Measurements from ENCODE around the gene HOXC9.
A peak's percentile ranks its signal among the peaks of the same experiment; 100 is the strongest.

The HOXC9 gene

GRCh38 chr12:53992377-53992889, 7.5 kb upstream of the HOXC9 start:
- peaks cover 98% of the 10 kb centered on the region for H3K27me3 ChIP-seq (ENCODE audit: insufficient read depth, low read length)
- no peaks in the 10 kb centered on the region for H3K9me3 ChIP-seq (ENCODE audit: low read length)
- H3K4me1 ChIP-seq (ENCODE audit: insufficient read depth, low read length): peaks cover 7% of the 10 kb centered on the region
- no peak overlapping the region for H3K4me3 ChIP-seq (ENCODE audit: low read length)
- no peak overlapping the region for H2AFZ ChIP-seq (ENCODE audit: low read depth, low read length)
- H3K36me3 ChIP-seq (ENCODE audit: insufficient read depth, low read length): no peaks in the 10 kb centered on the region

- peaks cover 7% of the 10 kb centered on the region for H3K4me1 ChIP-seq (ENCODE audit: insufficient read depth, low read length)
- peaks cover 98% of the 10 kb centered on the region for H3K27me3 ChIP-seq (ENCODE audit: insufficient read depth, low read length)
- no peak overlapping the region for H3K4me3 ChIP-seq (ENCODE audit: low read length)
- no peak overlapping the region for H2AFZ ChIP-seq (ENCODE audit: low read depth, low read length)
- no peaks in the 10 kb centered on the region for H3K9me3 ChIP-seq (ENCODE audit: low read length)
- H3K36me3 ChIP-seq (ENCODE audit: insufficient read depth, low read length): no peaks in the 10 kb centered on the region
Observed at GRCh38 chr12:53993162-53994008, 6.6 kb upstream of the HOXC9 start.

DNA sequence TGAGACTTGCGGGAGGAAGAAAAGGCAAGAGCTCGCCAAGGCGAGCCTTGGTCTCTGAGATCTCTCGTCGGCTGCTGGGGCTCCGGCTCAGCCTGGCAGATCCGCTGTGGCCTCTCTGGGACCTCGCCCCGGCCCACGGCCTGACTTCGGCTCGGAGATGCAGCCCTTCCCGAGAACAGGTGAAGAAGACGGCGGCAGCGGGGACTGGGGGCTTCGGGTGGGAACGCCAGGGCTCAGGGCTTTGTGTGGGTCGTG, 6.0 kb upstream of the HOXC9 start:
- no peaks in the 10 kb centered on the region for H3K9me3 ChIP-seq (ENCODE audit: low read length)
- peaks cover 7% of the 10 kb centered on the region for H3K4me1 ChIP-seq (ENCODE audit: insufficient read depth, low read length)
- H3K27me3 ChIP-seq (ENCODE audit: insufficient read depth, low read length): peaks cover 98% of the 10 kb centered on the region
- H3K4me3 ChIP-seq (ENCODE audit: low read length): no peak overlapping the region
- no peaks in the 10 kb centered on the region for H3K36me3 ChIP-seq (ENCODE audit: insufficient read depth, low read length)
- no peak overlapping the region for H2AFZ ChIP-seq (ENCODE audit: low read depth, low read length)

GRCh38 chr12:53994264-53995001, 5.5 kb upstream of the HOXC9 start:
- peaks cover 98% of the 10 kb centered on the region for H3K27me3 ChIP-seq (ENCODE audit: insufficient read depth, low read length)
- no peak overlapping the region for H2AFZ ChIP-seq (ENCODE audit: low read depth, low read length)
- H3K36me3 ChIP-seq (ENCODE audit: insufficient read depth, low read length): no peaks in the 10 kb centered on the region
- H3K4me3 ChIP-seq (ENCODE audit: low read length): no peak overlapping the region
- no peaks in the 10 kb centered on the region for H3K9me3 ChIP-seq (ENCODE audit: low read length)
- H3K4me1 ChIP-seq (ENCODE audit: insufficient read depth, low read length): peaks cover 7% of the 10 kb centered on the region

- no peak overlapping the region for H2AFZ ChIP-seq (ENCODE audit: low read depth, low read length)
- no peak overlapping the region for H3K4me3 ChIP-seq (ENCODE audit: low read length)
- no peaks in the 10 kb centered on the region for H3K9me3 ChIP-seq (ENCODE audit: low read length)
- peaks cover 7% of the 10 kb centered on the region for H3K4me1 ChIP-seq (ENCODE audit: insufficient read depth, low read length)
- H3K27me3 ChIP-seq (ENCODE audit: insufficient read depth, low read length): peaks cover 99% of the 10 kb centered on the region
- no peaks in the 10 kb centered on the region for H3K36me3 ChIP-seq (ENCODE audit: insufficient read depth, low read length)
Observed at GRCh38 chr12:53995002-53995377, 5.0 kb upstream of the HOXC9 start.

DNA sequence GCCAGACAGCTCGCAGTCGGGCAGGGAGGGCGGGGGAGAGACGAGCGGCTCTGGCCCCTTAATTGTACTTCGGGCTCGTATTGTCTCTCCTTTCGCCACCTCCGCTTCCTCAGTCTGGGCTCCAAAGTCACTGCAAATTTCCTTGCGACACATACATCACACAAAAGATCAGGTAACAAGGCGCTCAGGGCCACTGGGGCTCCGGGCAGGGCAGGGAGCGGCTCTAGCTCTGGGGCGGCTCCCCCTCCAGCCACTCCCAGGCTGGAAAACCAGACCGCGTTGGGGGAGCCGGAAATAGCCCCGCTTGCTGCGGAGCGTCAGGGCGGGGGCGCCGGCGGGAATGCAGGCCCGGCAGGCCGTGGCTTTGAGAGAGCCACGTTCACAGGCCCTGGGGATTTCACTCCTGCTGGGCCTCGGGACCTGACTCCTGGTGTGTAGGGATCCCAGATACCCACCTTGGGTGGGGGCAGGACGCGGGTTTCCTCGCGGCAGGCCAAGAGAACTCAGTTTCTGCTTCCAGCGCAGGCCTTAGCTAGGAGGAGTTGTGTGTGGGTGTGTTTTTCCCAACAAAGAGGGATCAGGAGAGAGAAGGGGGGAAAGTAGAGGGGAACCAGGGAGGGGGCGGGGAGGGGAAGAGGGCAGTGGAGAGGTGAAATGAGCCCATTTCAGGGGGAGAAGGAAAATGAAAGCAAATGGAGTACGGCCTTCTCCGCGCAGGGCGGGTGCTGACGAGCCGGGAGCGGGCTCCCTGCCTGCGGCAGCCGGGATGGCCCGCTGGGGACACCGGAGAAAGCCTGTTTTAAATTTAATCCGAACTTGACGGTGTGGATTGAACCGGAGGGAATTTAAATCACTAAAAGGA, 4.4 kb upstream of the HOXC9 start:
- H3K4me3 ChIP-seq (ENCODE audit: low read length): peak overlapping the region; percentile 22
- peaks cover 7% of the 10 kb centered on the region for H3K4me1 ChIP-seq (ENCODE audit: insufficient read depth, low read length)
- H3K27me3 ChIP-seq (ENCODE audit: insufficient read depth, low read length): peaks cover 99% of the 10 kb centered on the region
- no peaks in the 10 kb centered on the region for H3K9me3 ChIP-seq (ENCODE audit: low read length)
- H2AFZ ChIP-seq (ENCODE audit: low read depth, low read length): peak overlapping the region; percentile 76
- H3K36me3 ChIP-seq (ENCODE audit: insufficient read depth, low read length): no peaks in the 10 kb centered on the region

- peaks cover 99% of the 10 kb centered on the region for H3K27me3 ChIP-seq (ENCODE audit: insufficient read depth, low read length)
- H2AFZ ChIP-seq (ENCODE audit: low read depth, low read length): no peak overlapping the region
- H3K4me1 ChIP-seq (ENCODE audit: insufficient read depth, low read length): peaks cover 7% of the 10 kb centered on the region
- no peaks in the 10 kb centered on the region for H3K36me3 ChIP-seq (ENCODE audit: insufficient read depth, low read length)
- no peak overlapping the region for H3K4me3 ChIP-seq (ENCODE audit: low read length)
- H3K9me3 ChIP-seq (ENCODE audit: low read length): no peaks in the 10 kb centered on the region
Observed at GRCh38 chr12:53996240-53997203, 3.4 kb upstream of the HOXC9 start.

DNA sequence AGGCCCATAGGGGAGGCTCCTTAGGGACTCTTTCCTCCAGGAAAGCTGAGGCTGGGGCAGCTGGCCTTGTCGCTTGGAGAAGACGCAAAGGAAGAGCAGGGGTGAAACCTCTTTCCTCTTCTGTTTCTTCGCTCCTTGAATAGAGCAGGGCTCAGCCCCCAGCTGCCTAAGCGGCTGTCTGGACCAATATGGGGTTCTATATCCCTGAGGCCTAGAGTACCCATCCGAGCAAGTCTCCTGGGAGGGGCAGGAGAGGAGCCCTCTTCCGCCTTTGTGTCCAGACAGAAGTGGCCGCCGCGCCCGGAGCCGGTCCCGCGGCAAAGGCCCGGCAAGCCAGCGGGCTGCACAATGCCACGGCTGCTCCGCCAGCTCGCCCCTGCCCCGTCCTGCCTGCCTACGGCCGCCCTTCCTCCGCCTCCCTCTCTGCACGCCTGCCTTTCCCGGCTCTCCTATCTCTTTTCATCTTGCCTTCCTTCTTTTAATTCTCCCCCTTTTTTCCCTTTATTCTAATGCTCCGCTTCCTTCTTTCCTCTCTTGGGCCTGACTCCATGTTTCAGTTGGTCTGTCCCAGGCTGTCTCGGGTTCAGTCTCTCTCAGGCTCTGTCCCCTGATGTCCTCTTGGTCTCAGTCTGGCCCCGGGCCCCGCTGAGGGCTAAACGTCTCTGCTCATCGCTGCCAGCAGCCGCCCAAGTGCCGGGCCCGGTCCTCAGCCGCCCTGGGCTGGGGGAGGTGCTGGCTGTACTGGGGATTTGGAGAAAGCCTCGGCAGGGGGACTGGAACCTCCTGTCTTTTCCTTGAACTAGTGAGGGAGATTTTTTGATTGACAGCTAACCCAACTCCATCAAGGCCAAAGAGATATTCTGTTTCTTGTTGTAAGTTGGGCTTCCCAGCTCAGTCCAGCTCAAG, 2.5 kb upstream of the HOXC9 start:
- no peak overlapping the region for H2AFZ ChIP-seq (ENCODE audit: low read depth, low read length)
- H3K27me3 ChIP-seq (ENCODE audit: insufficient read depth, low read length): peaks cover 99% of the 10 kb centered on the region
- no peak overlapping the region for H3K4me3 ChIP-seq (ENCODE audit: low read length)
- peaks cover 7% of the 10 kb centered on the region for H3K4me1 ChIP-seq (ENCODE audit: insufficient read depth, low read length)
- H3K36me3 ChIP-seq (ENCODE audit: insufficient read depth, low read length): no peaks in the 10 kb centered on the region
- no peaks in the 10 kb centered on the region for H3K9me3 ChIP-seq (ENCODE audit: low read length)

GRCh38 chr12:53998110-53998899, 1.7 kb upstream of the HOXC9 start:
- Histone ChIP-seq H3K9me3 (ENCODE audit: low read length) (no peaks in the 10 kb centered on the region), H3K4me1 (ENCODE audit: insufficient read depth, low read length) (peaks cover 7% of the 10 kb centered on the region), H2AFZ (ENCODE audit: low read depth, low read length) (no peak overlapping the region), H3K27me3 (ENCODE audit: insufficient read depth, low read length) (peaks cover 100% of the 10 kb centered on the region), H3K4me3 (ENCODE audit: low read length) (no peak overlapping the region), H3K36me3 (ENCODE audit: insufficient read depth, low read length) (no peaks in the 10 kb centered on the region)

GRCh38 chr12:53998900-53999236, 1.1 kb upstream of the HOXC9 start:
- Histone ChIP-seq H3K4me3 (ENCODE audit: low read length) (no peak overlapping the region), H3K27me3 (ENCODE audit: insufficient read depth, low read length) (peaks cover 99% of the 10 kb centered on the region), H3K9me3 (ENCODE audit: low read length) (no peaks in the 10 kb centered on the region), H3K36me3 (ENCODE audit: insufficient read depth, low read length) (no peaks in the 10 kb centered on the region), H2AFZ (ENCODE audit: low read depth, low read length) (no peak overlapping the region), H3K4me1 (ENCODE audit: insufficient read depth, low read length) (peaks cover 7% of the 10 kb centered on the region)

GRCh38 chr12:53999559-54000115, 324 bp upstream of the HOXC9 start:
- no peak overlapping the region for H3K4me3 ChIP-seq (ENCODE audit: low read length)
- H2AFZ ChIP-seq (ENCODE audit: low read depth, low read length): peak overlapping the region; percentile 57
- H3K36me3 ChIP-seq (ENCODE audit: insufficient read depth, low read length): no peaks in the 10 kb centered on the region
- peaks cover 7% of the 10 kb centered on the region for H3K4me1 ChIP-seq (ENCODE audit: insufficient read depth, low read length)
- H3K27me3 ChIP-seq (ENCODE audit: insufficient read depth, low read length): peaks cover 99% of the 10 kb centered on the region
- H3K9me3 ChIP-seq (ENCODE audit: low read length): no peaks in the 10 kb centered on the region

Data from neuron (in vitro differentiated cells).